Measurements from ENCODE around the gene CASD1.

The CASD1 gene

GRCh38 chr7:94478648-94479214 is 30.9 kb upstream of the CASD1 start:
- DNase-seq (ENCODE audit: low read depth), result no peak
- TF ChIP-seq CTCF (IDR thresholded peaks at IDR 0.05; ENCODE audit: control insufficient read depth, insufficient read depth, low read depth, low read length, missing control alignments), result no peak
- H3K4me3 ChIP-seq (ENCODE audit: control insufficient read depth, low read depth, low read length), result no peak overlapping the region

- DNase-seq (ENCODE audit: low read depth), result no peak
Measured at GRCh38 chr7:94481279-94481678, 28.3 kb upstream of the CASD1 start.

GRCh38 chr7:94482796-94483195 is 26.8 kb upstream of the CASD1 start:
- no peak overlapping the region for H3K4me3 ChIP-seq (ENCODE audit: control insufficient read depth, low read depth, low read length)
- DNase-seq (ENCODE audit: low read depth), result no peak
- TF ChIP-seq CTCF (IDR thresholded peaks at IDR 0.05; ENCODE audit: control insufficient read depth, insufficient read depth, low read depth, low read length, missing control alignments), result no peak

More at GRCh38 chr7:94481279-94481678, 28.3 kb upstream of the CASD1 start:
- H3K4me3 ChIP-seq (ENCODE audit: control insufficient read depth, low read depth, low read length), result no peak overlapping the region
- no peak for TF ChIP-seq CTCF (IDR thresholded peaks at IDR 0.05; ENCODE audit: control insufficient read depth, insufficient read depth, low read depth, low read length, missing control alignments)

GRCh38 chr7:94483843-94484242 is 25.8 kb upstream of the CASD1 start:
- no peak for TF ChIP-seq CTCF (IDR thresholded peaks at IDR 0.05; ENCODE audit: control insufficient read depth, insufficient read depth, low read depth, low read length, missing control alignments)
- no peak for DNase-seq (ENCODE audit: low read depth)
- no peak overlapping the region for H3K4me3 ChIP-seq (ENCODE audit: control insufficient read depth, low read depth, low read length)

- no peak overlapping the region for H3K4me3 ChIP-seq (ENCODE audit: control insufficient read depth, low read depth, low read length)
- no peak for DNase-seq (ENCODE audit: low read depth)
- no peak for TF ChIP-seq CTCF (IDR thresholded peaks at IDR 0.05; ENCODE audit: control insufficient read depth, insufficient read depth, low read depth, low read length, missing control alignments)
Measured at GRCh38 chr7:94486216-94486615, 23.4 kb upstream of the CASD1 start.

- no peak for DNase-seq (ENCODE audit: low read depth)
- TF ChIP-seq CTCF (IDR thresholded peaks at IDR 0.05; ENCODE audit: control insufficient read depth, insufficient read depth, low read depth, low read length, missing control alignments), result no peak
- no peak overlapping the region for H3K4me3 ChIP-seq (ENCODE audit: control insufficient read depth, low read depth, low read length)
Measured at GRCh38 chr7:94491410-94491809, 18.2 kb upstream of the CASD1 start.

GRCh38 chr7:94492601-94493000 is 17.0 kb upstream of the CASD1 start:
- no peak for TF ChIP-seq CTCF (IDR thresholded peaks at IDR 0.05; ENCODE audit: control insufficient read depth, insufficient read depth, low read depth, low read length, missing control alignments)
- H3K4me3 ChIP-seq (ENCODE audit: control insufficient read depth, low read depth, low read length), result no peak overlapping the region
- no peak for DNase-seq (ENCODE audit: low read depth)

Data from AG09309 (cell line).